ENCODE results near the gene KRTAP10-8.
"Not testable (repeated sequence)": the region's sequence is repeated elsewhere in the genome, so short reads cannot be mapped to it uniquely, and the experiment has no call there.

Gene KRTAP10-8

DNA sequence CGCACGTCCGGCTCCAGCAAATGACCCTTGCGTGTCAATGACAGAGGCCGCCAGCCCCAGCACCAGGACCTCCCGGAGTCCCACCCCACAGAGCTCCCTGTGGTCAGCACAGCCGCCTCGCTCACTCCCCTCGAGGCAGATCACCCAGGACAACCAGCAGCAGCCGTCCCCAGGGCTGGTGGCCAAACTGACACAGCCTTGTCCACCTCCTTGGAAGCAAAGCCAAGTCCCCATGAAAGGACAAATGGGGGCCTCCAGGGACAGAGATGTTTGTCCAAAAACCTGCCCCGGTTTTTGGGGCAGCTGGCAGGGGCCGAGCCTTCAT is 27.4 kb downstream of the KRTAP10-8 start:
- Histone ChIP-seq H3K36me3 (no peaks in the 10 kb centered on the region), H3K4me3 (ENCODE audit: low read depth, low read length) (no peak overlapping the region), H3K27me3 (no peaks in the 10 kb centered on the region), H3K9me3 (peaks cover 3% of the 10 kb centered on the region; the same call in 1 of the 2 replicates), H3K4me1 (no peaks in the 10 kb centered on the region)
- TF ChIP-seq, protein P1, sequence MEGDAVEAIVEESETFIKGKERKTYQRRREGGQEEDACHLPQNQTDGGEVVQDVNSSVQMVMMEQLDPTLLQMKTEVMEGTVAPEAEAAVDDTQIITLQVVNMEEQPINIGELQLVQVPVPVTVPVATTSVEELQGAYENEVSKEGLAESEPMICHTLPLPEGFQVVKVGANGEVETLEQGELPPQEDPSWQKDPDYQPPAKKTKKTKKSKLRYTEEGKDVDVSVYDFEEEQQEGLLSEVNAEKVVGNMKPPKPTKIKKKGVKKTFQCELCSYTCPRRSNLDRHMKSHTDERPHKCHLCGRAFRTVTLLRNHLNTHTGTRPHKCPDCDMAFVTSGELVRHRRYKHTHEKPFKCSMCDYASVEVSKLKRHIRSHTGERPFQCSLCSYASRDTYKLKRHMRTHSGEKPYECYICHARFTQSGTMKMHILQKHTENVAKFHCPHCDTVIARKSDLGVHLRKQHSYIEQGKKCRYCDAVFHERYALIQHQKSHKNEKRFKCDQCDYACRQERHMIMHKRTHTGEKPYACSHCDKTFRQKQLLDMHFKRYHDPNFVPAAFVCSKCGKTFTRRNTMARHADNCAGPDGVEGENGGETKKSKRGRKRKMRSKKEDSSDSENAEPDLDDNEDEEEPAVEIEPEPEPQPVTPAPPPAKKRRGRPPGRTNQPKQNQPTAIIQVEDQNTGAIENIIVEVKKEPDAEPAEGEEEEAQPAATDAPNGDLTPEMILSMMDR (IDR thresholded peaks at IDR 0.05; ENCODE audit: low read depth, low read length) = no peak
- no peak for DNase-seq

DNA sequence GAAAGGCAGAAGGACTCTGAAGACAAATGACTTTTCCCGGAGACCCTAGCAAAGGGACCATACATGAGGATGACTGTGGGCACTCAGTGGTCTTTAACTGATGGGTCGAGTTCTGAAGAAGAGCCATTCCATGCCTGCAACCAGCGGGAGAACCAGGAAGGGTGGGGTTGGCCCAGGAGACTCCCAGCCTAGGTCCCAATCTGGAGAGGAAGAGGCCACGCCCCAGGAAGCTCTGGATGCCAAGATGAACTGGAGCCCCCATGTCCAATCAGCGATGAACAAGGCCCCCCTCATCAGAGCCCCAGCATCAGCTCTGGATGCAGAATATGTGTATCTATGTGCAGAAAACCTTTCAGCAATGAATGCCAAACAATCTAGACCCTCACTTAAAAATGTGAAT is 28.9 kb downstream of the KRTAP10-8 start:
- no peaks in the 10 kb centered on the region for H3K36me3 ChIP-seq

DNA sequence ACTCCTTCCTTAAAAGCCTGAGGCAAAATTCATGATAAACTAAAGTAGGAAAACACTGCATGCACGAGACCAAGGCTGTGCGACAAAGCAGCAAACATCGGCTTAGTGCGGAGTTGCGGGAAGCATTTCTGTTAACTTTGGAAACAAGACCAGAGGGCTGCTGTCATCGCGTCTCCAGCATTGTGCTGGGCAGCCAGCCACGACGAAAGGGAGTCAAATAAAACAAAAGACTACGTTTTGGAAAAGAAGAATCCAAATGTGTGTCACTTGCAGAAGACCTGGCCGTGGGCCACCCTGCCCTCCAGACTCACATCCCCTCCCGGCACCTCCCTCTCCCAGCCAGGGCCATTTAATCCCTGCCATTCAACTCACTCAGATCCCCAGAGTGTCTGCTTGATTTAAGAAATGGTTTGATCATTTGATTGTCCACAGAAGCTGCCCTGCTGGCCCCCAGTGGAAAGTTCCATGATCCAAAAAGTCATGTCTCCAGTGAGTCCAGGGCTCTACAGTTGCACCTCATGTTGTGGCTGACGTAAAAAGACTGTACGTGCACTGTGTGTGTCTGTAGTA is 31.9 kb downstream of the KRTAP10-8 start:
- peaks cover 11% of the 10 kb centered on the region for H3K27me3 ChIP-seq

More for the DNA sequence above, 28.9 kb downstream of the KRTAP10-8 start:
- TF ChIP-seq, protein P1 (IDR thresholded peaks at IDR 0.05; ENCODE audit: low read depth, low read length) = no peak
- H3K4me1 ChIP-seq = no peaks in the 10 kb centered on the region
- no peak for DNase-seq
- peaks cover 3% of the 10 kb centered on the region; the same call in 1 of the 2 replicates for H3K9me3 ChIP-seq
- no peak overlapping the region for H3K4me3 ChIP-seq (ENCODE audit: low read depth, low read length)
- no peaks in the 10 kb centered on the region for H3K27me3 ChIP-seq

DNA sequence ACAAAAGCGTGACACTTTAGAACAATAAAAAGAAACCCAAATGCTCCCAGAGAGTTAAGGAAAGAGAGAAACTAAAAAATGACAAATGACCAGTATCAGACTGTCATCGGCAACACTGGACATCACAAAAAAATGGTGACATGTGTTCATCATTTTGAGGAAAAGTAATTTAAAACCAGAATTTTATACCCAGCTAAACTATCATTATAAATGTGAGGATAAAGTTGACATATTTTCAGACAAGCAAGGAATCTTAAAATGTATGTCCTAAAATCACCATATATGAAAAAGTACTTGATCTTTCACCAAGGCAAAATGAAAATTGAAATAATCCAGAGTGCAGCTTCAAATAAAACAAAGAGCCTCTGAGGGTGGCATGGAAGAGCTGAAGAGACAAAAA is 33.0 kb downstream of the KRTAP10-8 start:
- no peaks in the 10 kb centered on the region for H3K36me3 ChIP-seq
- no peak overlapping the region for H3K4me3 ChIP-seq (ENCODE audit: low read depth, low read length)
- no peaks in the 10 kb centered on the region for H3K4me1 ChIP-seq
- TF ChIP-seq, protein P1 (IDR thresholded peaks at IDR 0.05; ENCODE audit: low read depth, low read length) = no peak
- no peak for DNase-seq
- peaks cover 14% of the 10 kb centered on the region for H3K27me3 ChIP-seq
- peaks cover 3% of the 10 kb centered on the region; the same call in 1 of the 2 replicates for H3K9me3 ChIP-seq

More for the DNA sequence above, 31.9 kb downstream of the KRTAP10-8 start:
- H3K4me3 ChIP-seq (ENCODE audit: low read depth, low read length) = no peak overlapping the region
- H3K36me3 ChIP-seq = no peaks in the 10 kb centered on the region
- no peak for DNase-seq
- TF ChIP-seq, protein P1 (IDR thresholded peaks at IDR 0.05; ENCODE audit: low read depth, low read length) = no peak
- no peaks in the 10 kb centered on the region for H3K4me1 ChIP-seq
- H3K9me3 ChIP-seq = peaks cover 3% of the 10 kb centered on the region; the same call in 1 of the 2 replicates

DNA sequence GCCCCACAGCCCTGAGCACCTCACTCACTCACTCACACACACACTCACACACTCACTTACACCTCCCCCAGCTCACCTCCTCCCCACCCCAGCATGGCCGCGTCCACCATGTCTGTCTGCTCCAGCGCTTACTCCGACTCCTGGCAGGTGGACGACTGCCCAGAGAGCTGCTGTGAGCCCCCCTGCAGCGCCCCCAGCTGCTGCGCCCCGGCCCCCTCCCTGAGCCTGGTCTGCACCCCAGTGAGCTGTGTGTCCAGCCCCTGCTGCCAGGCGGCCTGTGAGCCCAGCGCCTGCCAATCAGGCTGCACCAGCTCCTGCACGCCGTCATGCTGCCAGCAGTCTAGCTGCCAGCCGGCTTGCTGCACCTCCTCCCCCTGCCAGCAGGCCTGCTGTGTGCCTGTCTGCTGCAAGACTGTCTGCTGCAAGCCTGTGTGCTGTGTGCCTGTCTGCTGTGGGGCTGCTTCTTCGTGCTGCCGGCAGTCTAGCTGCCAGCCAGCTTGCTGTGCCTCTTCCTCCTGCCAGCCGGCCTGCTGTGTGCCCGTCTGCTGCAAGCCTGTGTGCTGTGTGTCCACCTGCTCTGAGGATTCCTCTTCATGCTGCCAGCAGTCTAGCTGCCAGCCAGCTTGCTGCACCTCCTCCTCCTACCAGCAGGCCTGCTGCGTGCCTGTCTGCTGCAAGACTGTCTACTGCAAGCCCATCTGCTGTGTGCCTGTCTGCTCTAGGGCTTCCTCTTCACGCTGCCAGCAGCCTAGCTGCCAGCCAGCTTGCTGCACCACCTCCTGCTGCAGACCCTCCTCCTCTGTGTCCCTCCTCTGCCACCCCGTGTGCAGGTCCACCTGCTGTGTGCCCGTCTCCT is 34.7 kb downstream of the KRTAP10-8 start, which contains the start of gene KRTAP10-11:
TSS of gene KRTAP10-11 (plus strand) at position 49 of the 856 bp plus-strand sequence. CDS start at position 94, 45 bp downstream.
- H3K9me3 ChIP-seq; H3K4me1 ChIP-seq; H3K36me3 ChIP-seq; DNase-seq; H3K4me3 ChIP-seq (ENCODE audit: low read depth, low read length): not testable (repeated sequence)
- H3K27me3 ChIP-seq = peaks cover 14% of the 10 kb centered on the region

DNA sequence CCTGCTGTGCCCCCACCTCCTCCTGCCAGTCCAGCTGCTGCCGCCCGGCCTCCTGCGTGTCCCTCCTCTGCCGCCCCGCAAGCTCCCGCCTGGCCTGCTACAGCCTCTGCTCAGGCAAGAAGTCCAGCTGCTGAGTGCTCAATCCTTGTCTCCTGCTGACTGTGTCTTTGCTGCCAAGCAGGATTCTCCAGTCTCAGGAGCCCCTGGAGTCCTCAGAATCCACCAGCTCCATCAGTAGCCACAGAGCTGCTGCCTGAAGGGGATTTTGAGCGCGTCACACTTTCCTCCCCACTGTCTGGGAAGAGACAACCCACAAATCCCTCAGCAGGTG is 35.3 kb downstream of the KRTAP10-8 start:
- H3K36me3 ChIP-seq = no peaks in the 10 kb centered on the region
- H3K27me3 ChIP-seq = peaks cover 14% of the 10 kb centered on the region
- TF ChIP-seq, protein P1 (IDR thresholded peaks at IDR 0.05; ENCODE audit: low read depth, low read length) = no peak
- no peak overlapping the region for H3K4me3 ChIP-seq (ENCODE audit: low read depth, low read length)
- no peaks in the 10 kb centered on the region for H3K9me3 ChIP-seq
- no peak for DNase-seq
- H3K4me1 ChIP-seq = no peaks in the 10 kb centered on the region

All from BE2C (cell line).